Mesenteric fat pad (tissue), 1 donor: Measurements from ENCODE around the gene SPRN. TPM values are rescaled to one million over a fixed set of nuclear protein-coding genes. Genes with fewer than 3 reads are reported as not detected.
"Not testable (repeated sequence)": the region's sequence is repeated elsewhere in the genome, so short reads cannot be mapped to it uniquely, and the experiment has no call there.

Experiments used
- DNase-seq: peaks from one replicate; pipeline ENCODE4 v3.0.0-alpha.2; 2020; ENCODE audit warnings: low spot score
- total RNA-seq: library from RNA; stranded (reverse); fragmentation: NEBNext Ultra II Directional; extraction: Animal tissue kit (Norgen Biotek cat#: 25700); gene quantifications from one replicate; pipeline ENCODE4 v1.2.1, GENCODE V29; 2021
- donor health status: DM: yes; HTN: yes; CAD: no.

Gene SPRN
- total RNA-seq, 1 donor from 2014 or later, result not detected

DNA sequence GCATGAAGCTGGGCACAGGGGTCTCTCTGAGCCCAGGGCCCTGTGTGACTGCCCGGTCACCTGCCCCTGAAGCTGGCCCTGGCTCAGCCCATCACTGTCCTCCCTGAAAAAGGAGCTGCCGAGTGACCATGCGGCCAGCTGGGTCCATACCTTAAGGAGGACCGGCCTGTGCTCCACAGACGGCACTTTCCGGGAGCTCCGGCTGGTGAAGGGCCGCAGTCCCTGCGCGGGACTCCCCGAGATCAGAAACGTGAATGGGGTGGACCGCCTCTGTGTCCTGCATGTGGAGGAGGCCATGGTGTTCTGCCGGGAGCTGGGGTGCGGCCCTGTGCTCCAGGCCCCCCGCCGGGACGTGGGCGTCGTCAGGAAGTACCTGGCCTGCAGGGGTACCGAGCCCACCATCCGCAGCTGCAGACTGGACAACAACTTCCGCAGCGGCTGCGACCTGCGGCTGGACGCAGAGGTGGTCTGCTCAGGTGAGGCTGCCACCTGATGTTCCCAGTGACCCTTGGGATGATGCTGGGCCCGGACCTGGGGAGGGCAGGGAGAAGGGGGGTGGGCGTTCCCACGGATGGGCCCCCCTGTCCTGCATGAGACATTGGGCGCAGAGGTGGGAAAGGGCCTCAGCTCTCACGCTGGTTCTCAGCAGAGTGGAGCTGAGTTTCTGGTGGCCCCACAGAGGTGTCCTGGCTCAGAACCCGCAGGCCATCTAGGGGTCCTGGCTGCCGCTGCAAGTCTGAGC, 32.8 kb upstream of the SPRN start:
- peak; percentile 87 for DNase-seq

DNA sequence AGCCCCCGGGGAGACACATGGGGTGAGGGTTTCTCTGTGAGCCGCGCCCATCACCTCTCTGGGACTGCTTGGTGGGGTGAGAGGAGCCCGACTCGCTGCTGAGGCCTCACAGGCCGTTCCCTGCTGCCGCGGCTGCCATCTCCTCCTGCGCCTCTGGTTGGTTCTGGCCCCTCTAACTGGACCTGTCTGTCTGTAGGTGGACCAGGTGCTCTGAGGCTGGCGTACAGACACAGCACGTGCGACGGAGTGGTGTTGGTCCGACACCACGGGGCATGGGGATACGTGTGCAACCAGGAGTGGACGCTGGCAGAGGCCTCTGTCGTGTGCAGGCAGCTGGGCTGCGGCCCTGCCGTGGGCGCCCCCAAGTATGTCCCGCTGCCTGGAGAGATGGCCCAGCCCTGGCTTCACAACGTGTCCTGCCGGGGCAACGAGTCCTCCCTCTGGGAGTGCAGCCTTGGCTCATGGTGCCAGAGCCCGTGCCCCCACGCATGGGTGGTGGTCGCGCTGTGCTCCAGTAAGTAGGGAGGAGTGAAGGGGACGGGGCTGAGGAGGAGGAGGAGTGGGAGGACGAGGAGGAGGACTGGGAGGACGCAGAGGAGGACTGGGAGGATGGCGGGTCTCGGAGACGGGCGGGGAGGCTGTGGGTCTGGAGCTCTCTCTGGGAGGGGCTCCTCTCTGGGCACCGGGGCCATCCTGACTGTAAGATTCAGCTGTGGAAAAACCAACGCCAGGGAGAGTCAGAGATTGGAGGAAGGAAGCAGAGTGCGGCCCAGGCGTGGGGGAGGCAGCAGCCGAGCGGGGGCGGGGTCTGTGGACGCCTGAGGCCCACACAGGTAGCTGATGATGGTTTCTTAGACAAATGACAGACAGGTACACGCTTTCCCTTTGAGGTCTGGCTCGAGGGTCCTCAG, 31.9 kb upstream of the SPRN start:
- peak; percentile 85 for DNase-seq

- DNase-seq, result peak; percentile 72
These were observed 31.2 kb upstream of the SPRN start for GRCh38 chr10:133455611-133456031.

DNA sequence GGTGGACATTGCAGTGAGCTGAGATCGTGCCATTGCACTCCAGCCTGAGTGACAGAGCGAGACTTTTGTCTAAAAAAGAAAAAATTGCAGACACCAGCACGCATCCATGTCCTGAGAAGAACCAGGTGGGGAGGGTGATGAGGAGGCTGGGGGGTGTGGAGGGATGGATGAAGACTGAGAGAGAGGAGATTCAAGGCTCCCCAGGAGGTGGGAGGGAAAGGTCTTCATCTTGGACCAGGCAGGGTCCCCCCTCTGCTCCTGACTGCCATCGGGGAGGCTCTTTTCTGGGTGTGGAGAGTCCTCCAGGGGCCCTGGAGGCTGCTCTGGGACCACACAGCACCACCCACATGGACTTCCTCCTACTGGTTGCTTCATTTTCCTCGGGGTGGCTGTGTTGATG, 30.8 kb upstream of the SPRN start:
- peak; percentile 51 for DNase-seq

DNA sequence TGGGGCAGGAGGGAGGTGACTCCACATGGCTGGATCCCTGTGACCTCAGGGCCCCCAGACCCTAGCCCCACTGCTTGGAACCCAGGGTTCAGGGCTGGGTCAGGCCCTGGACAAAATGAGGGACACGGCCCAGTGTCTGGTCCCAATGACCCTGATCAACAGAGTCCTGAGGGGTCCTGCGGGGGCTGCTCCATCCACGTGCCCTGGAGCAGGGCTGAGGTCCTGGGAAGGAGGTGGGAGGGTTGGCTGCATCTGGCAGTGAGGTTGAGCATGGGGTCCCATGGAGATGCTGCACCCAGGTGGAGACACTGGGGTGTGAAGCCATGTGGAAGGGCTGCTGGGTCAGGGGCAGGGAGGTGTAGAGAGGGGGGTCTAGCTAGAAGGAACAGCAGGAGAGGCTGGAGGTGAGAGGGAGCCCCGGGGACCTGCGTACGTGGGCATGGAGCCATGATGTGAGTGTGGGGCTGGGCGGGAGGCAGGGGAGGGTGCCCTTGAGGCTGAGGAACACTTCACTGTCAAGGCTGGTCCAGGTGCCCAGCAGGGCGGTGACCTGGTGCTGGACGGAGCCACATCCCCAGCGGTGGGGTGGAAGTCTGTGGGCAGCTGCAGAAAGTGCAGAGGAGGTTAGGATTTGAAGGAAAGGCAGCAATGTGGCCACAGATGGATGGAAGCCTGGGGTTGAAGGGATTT, 29.9 kb upstream of the SPRN start:
- DNase-seq, result peak; percentile 81

DNA sequence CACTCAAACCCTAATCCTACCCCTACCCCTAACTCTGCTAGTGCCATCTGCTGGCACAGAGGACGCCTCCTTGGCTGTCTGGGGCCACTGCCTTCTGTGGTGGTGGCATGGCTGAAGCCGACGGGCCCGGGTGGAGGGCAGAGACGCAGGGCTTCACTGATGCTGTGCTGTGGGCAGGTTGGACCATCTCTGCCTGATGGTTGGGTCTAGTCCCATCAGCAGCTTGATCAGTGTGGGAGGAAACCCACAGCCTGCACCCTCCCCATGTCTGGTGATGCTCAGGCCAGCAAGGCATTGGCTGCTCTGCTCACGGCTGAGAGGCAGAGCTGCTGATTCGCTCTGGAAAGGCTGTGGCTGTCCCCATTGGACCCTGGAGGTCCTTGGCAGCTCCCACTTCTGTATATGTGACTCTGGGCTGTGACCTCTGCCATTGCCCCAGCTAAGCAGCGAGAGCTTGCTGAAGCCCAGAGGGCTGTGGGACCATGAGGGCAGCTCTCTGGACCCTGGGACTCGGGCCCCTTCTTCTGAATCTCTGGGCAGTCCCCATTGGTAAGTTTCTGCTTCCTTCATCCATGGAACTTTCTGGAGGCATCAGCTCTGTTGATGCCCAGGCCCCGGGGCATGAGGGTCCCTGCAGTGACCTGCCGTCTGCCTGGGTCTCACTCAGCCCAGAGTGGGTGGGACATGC, 29.2 kb upstream of the SPRN start, which contains the start of gene SCART1:
TSS of gene SCART1 (plus strand) at position 430 of the 688 bp plus-strand sequence. CDS start at position 483, 53 bp downstream.
- DNase-seq, result peak; percentile 81

GRCh38 chr10:133452453-133452852, 28.0 kb upstream of the SPRN start:
- no peak for DNase-seq

- DNase-seq, result no peak
These were observed 26.9 kb upstream of the SPRN start for GRCh38 chr10:133451346-133451745.

DNA sequence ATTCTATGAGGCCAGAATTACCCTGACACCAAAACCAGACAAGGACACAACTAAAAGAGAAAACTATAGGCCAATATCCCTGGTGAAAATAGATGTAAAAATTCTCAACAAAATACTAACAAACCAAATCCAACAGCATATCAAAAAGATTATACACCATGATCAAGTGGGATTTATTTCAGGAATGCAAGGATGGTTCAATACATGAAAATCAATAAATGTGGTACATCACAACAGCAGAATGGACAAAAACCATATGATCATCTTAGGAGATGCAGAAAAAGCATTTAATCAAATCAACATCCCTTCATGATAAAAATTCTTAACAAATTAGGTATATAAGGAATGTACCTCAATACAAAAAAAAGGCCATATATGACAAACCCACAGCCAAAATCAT, 23.7 kb upstream of the SPRN start:
- DNase-seq, result no peak

- no peak for DNase-seq
These were observed 22.6 kb upstream of the SPRN start for GRCh38 chr10:133446979-133447378.

- peak; percentile 79 for DNase-seq
These were observed 21.6 kb upstream of the SPRN start for GRCh38 chr10:133445751-133446708.

GRCh38 chr10:133445268-133445732, 20.9 kb upstream of the SPRN start:
- peak; percentile 86 for DNase-seq

GRCh38 chr10:133444342-133445267, 20.2 kb upstream of the SPRN start:
- no peak for DNase-seq

DNA sequence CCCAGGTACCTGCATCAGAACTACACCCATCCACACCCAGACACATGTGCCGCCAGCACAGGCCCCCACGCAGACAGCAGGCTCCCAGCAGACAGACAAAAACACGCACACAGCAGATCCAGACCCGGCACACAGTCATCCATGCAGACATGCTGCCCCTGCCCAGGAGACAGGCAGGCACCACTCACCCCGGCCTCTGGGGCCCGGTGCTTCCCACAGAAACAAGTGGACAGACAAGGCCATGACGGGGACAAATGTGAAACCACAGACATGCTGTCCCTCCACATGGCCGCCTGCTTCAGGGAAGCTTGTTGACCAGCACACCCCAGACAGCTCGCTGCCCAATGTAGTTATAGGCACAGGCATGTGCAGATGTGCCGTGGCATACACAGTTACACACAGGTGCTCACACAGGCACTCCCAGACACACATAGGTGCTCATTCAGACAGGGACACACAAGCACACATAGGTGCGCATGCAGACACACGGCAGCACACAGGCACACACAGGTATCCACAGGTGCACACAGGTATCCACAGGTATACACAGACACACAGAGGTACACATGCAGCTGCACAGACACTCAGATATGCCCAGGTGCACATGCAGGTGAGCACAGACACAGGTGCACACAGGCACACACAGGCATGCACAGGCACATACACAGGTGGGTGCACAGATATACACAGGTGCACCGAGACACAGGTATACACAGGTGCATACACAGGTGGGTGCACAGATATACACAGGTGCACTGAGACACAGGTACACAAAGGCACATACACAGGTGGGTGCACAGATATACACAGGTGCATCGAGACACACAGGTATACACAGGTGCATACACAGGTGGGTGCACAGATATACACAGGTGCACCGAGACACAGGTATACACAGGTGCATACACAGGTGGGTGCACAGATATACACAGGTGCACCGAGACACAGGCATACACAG, 18.8 kb upstream of the SPRN start:
- peak; percentile 86 for DNase-seq

GRCh38 chr10:133442191-133442966, 18.0 kb upstream of the SPRN start:
- DNase-seq, result peak; percentile 83

GRCh38 chr10:133441780-133442179, 17.4 kb upstream of the SPRN start:
- no peak for DNase-seq

GRCh38 chr10:133441356-133441755, 16.9 kb upstream of the SPRN start:
- DNase-seq, result not testable (repeated sequence)
